H1 (cell line): Measurements from ENCODE around the gene PIGU. TPM values are rescaled to one million over a fixed set of nuclear protein-coding genes. Genes with fewer than 3 reads are reported as not detected.

Experiments used
- BACH1 ChIP-seq: IDR thresholded peaks from 2 replicates; pipeline ENCODE4 v1.6.1; 2012; ENCODE audit warnings: low read length, improper control_type of control experiment
- NRF1 ChIP-seq: IDR thresholded peaks from 2 replicates; pipeline ENCODE4 v1.6.1; 2011; ENCODE audit warnings: mild to moderate bottlenecking, low read depth, low read length, improper control_type of control experiment
- RBBP5 ChIP-seq: IDR thresholded peaks from 2 replicates; pipeline ENCODE4 v1.7.1; 2012; ENCODE audit warnings: low read depth, mild to moderate bottlenecking, inconsistent platforms, low read length, moderate library complexity, borderline replicate concordance
- RFX5 ChIP-seq: IDR thresholded peaks from 2 replicates; pipeline ENCODE4 v1.6.1; 2011; ENCODE audit warnings: low read depth, low read length, improper control_type of control experiment, borderline replicate concordance
- SP1 ChIP-seq: IDR thresholded peaks from 2 replicates; pipeline ENCODE4 v1.6.1; 2011; ENCODE audit warnings: low read depth, low read length
- polyA plus RNA-seq, 7 experiments: library from polyadenylated mRNA; depleted of rRNA in 3 of 7; stranded (reverse) in 5 of 7; unstranded in 2 of 7; fragments of >200 nt in 5 of 7; fragments of 200-250 nt in 2 of 7; gene quantifications; 1 replicate in 5 of 7; 2 replicates in 1 of 7; 4 replicates in 1 of 7; pipeline versions ENCODE4 v1.2.1 to v1.2.3, GENCODE V29; 2011 to 2013; ENCODE audit warnings: missing spikeins in 2 of 7, mixed read lengths in 2 of 7
- total RNA-seq: library from RNA; stranded (reverse); fragmentation: NEBNext Ultra II Directional; extraction: Animal tissue kit (Norgen Biotek cat#: 25700); gene quantifications from 2 replicates; pipeline ENCODE4 v1.2.1, GENCODE V29; 2021

The PIGU gene
- total and polyA plus RNA-seq, 2 of the 8 experiments (the other 6 are each of a cell fraction or from before 2014, with no cell fraction given), result 28.3 to 117 TPM

DNA sequence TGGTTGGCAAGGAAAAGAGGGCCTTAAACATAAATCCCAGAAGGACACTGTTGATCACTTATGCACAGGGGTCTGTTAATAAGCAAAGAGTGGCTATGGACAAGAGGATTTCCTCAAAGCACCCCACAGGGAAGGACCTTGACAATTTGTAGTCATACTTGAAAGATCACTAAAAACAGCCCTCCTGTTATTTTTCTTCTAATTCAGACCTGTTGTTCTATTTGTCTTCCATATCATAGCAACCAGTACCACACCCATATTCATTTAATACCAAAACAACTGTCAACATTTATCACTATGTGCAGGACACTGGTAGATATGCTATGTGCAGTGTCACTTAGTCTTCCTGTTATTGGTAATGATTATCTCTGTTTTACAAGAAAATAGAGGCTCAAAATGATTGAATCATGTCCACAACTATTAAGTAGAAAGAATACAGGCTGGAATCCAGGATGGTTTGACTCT is 163.9 kb downstream of the PIGU start (continued):
- no peak for TF ChIP-seq NRF1
- no peak for TF ChIP-seq RBBP5
- no peak for TF ChIP-seq SP1
- no peak for TF ChIP-seq RFX5
- no peak for TF ChIP-seq BACH1
